PC-3 (cell line): ENCODE data around the gene PSTK. TPM values are rescaled to one million over a fixed set of nuclear protein-coding genes. Genes with fewer than 3 reads are reported as not detected.

Source experiments
- ATAC-seq: fragments of 200-7000 bp; cut with Tn5 transposase; 2 replicates; pipeline ENCODE4 v1.9.1; 2020; ENCODE audit warnings: mild to moderate bottlenecking, moderate library complexity
- BruUV-seq: library from RNA; stranded (reverse); fragments of 400-500 nt; replicated peaks from 2 replicates; lab custom pipeline; 2021; lab: Mats Ljungman, UMichigan
- CTCF ChIA-PET: fragments of 300-600 bp; sonication (Branson Sonifier 250); formaldehyde crosslinking; loops from one replicate; lab custom pipeline; 2022; ENCODE audit warnings: antibody characterized with exemption; lab: Charles Lee
- POLR2A ChIA-PET: fragments of 300-600 bp; sonication (Branson Sonifier 250); formaldehyde crosslinking; loops from one replicate; lab custom pipeline; 2022; ENCODE audit warnings: antibody characterized with exemption; ENCODE audit not compliant: unreplicated experiment; lab: Charles Lee
- DNase-seq: peaks from one replicate; pipeline ENCODE4 v3.0.0-alpha.2; 2015
- H2AFZ ChIP-seq: fragments of 300-600 bp; sonication (generic); 2 replicates; pipeline ENCODE4 v1.6.0; 2016; ENCODE audit warnings: antibody characterized with exemption, low read length
- H3F3A ChIP-seq: fragments of 300-600 bp; sonication (generic); one replicate; pipeline ENCODE4 v1.6.0; 2017; ENCODE audit warnings: antibody characterized with exemption, low read length, control low read depth, mild to moderate bottlenecking; ENCODE audit not compliant: unreplicated experiment
- H3K27ac ChIP-seq: fragments of 300-600 bp; sonication (generic); 2 replicates; pipeline ENCODE4 v1.5.1; 2016; ENCODE audit warnings: mild to moderate bottlenecking, low read length
- H3K27me3 ChIP-seq: fragments of 300-600 bp; sonication (generic); 2 replicates; pipeline ENCODE4 v1.6.1; 2016; ENCODE audit warnings: low read length, mixed read lengths
- H3K36me3 ChIP-seq: fragments of 300-600 bp; sonication (generic); 2 replicates; pipeline ENCODE4 v1.6.1; 2016; ENCODE audit warnings: low read depth, mixed run types, low read length, mixed read lengths
- H3K4me1 ChIP-seq: fragments of 300-600 bp; sonication (generic); 2 replicates; pipeline ENCODE4 v1.5.1; 2016; ENCODE audit warnings: low read length; ENCODE audit not compliant: insufficient read depth
- H3K4me2 ChIP-seq: fragments of 300-600 bp; sonication (generic); 2 replicates; pipeline ENCODE4 v1.6.0; 2016; ENCODE audit warnings: low read length
- H3K4me3 ChIP-seq: fragments of 300-600 bp; sonication (generic); 2 replicates; pipeline ENCODE4 v1.5.1; 2016; ENCODE audit warnings: mild to moderate bottlenecking, low read length, mixed read lengths
- H3K79me2 ChIP-seq: fragments of 300-600 bp; sonication (generic); 2 replicates; pipeline ENCODE4 v1.6.1; 2017; ENCODE audit warnings: low read length, mixed read lengths
- H3K9ac ChIP-seq: fragments of 300-600 bp; sonication (generic); 2 replicates; pipeline ENCODE4 v1.6.0; 2016; ENCODE audit warnings: mild to moderate bottlenecking, low read length
- H3K9me2 ChIP-seq: fragments of 300-600 bp; sonication (generic); replicated peaks from 2 replicates; pipeline ENCODE4 v1.6.1; 2016; ENCODE audit warnings: mixed run types, low read length, mixed read lengths
- H3K9me3 ChIP-seq: fragments of 300-600 bp; sonication (generic); 2 replicates; pipeline ENCODE4 v1.6.1; 2016; ENCODE audit warnings: low read length, mixed read lengths
- H4K20me1 ChIP-seq: fragments of 300-600 bp; sonication (generic); 2 replicates; pipeline ENCODE4 v1.6.1; 2016; ENCODE audit warnings: low read length, mixed read lengths
- EZH2 ChIP-seq: fragments of 300-600 bp; sonication (generic); IDR thresholded peaks from one replicate; pipeline ENCODE4 v1.6.1; 2017; ENCODE audit warnings: antibody characterized with exemption, mild to moderate bottlenecking, low read length; ENCODE audit not compliant: unreplicated experiment
- EZH2phosphoT487 ChIP-seq: fragments of 300-600 bp; sonication (generic); IDR thresholded peaks from 2 replicates; pipeline ENCODE4 v1.6.1; 2018; ENCODE audit warnings: mild to moderate bottlenecking, antibody characterized with exemption, low read length, borderline replicate concordance
- intact Hi-C: fragments of 100-400 bp; cut with micrococcal nuclease; formaldehyde crosslinking; loops from 2 replicates; pipeline ENCODE4 v1.9.0; 2023
- total RNA-seq: library from RNA; depleted of rRNA; stranded (reverse); fragments of >200 nt; gene quantifications from 2 replicates; pipeline ENCODE4 v1.2.3, GENCODE V29; 2014
- TF ChIP-seq, protein P1 (sequence below): fragments of 300-600 bp; sonication (generic); conservative IDR thresholded peaks from 2 replicates; pipeline ENCODE4 v1.5.1; 2017; ENCODE audit warnings: antibody characterized with exemption, low read depth, mild to moderate bottlenecking, low read length

The PSTK gene
- total RNA-seq, 1 experiment from 2014 or later = 2.6 TPM

DNA sequence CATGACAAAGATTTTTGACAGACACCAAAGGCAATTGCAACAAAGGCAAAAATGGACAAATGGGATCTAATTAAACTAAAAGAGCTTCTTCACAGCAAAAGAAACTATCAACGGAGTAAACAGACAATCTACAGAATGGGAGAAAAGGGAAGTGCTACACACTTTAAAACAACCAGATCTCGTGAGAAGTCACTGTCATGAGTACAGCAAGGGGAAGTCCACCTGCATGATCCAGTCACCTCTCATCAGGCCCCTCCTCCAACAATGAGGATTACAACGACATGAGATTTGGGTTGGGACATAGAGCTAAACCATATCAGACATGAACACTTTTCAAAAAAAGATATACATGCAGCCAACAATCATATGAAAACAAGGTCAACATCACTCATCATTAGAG is 11.5 kb upstream of the PSTK start:
- no peaks in the 10 kb centered on the region for H3K4me1 ChIP-seq
- BruUV-seq = no TSS peak
- no peak overlapping the region for H2AFZ ChIP-seq
- no peak overlapping the region for H3K27ac ChIP-seq
- no peaks in the 10 kb centered on the region for H3F3A ChIP-seq
- no peak overlapping the region for H3K9ac ChIP-seq
- TF ChIP-seq, protein P1, sequence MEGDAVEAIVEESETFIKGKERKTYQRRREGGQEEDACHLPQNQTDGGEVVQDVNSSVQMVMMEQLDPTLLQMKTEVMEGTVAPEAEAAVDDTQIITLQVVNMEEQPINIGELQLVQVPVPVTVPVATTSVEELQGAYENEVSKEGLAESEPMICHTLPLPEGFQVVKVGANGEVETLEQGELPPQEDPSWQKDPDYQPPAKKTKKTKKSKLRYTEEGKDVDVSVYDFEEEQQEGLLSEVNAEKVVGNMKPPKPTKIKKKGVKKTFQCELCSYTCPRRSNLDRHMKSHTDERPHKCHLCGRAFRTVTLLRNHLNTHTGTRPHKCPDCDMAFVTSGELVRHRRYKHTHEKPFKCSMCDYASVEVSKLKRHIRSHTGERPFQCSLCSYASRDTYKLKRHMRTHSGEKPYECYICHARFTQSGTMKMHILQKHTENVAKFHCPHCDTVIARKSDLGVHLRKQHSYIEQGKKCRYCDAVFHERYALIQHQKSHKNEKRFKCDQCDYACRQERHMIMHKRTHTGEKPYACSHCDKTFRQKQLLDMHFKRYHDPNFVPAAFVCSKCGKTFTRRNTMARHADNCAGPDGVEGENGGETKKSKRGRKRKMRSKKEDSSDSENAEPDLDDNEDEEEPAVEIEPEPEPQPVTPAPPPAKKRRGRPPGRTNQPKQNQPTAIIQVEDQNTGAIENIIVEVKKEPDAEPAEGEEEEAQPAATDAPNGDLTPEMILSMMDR = no peak
- H3K4me3 ChIP-seq = no peak overlapping the region
- no peaks in the 10 kb centered on the region for H4K20me1 ChIP-seq
- no peaks in the 10 kb centered on the region for H3K27me3 ChIP-seq
- intact Hi-C loops = no loop called here
- H3K36me3 ChIP-seq = no peaks in the 10 kb centered on the region
- no peak for DNase-seq
- H3K79me2 ChIP-seq = no peaks in the 10 kb centered on the region
- no peaks in the 10 kb centered on the region for H3K9me2 ChIP-seq
- ChIA-PET POLR2A (no interaction called here), CTCF (no interaction called here)
- no peaks in the 10 kb centered on the region for H3K9me3 ChIP-seq
- no peak overlapping the region for H3K4me2 ChIP-seq
- ATAC-seq = no peak

- ATAC-seq (no peak), DNase-seq (no peak)
- no peaks in the 10 kb centered on the region for H3K27me3 ChIP-seq
- H3K9me2 ChIP-seq = no peaks in the 10 kb centered on the region
- BruUV-seq = no TSS peak
- H3K9ac ChIP-seq = no peak overlapping the region
- no peaks in the 10 kb centered on the region for H3K9me3 ChIP-seq
- no peaks in the 10 kb centered on the region for H3K79me2 ChIP-seq
- H3K27ac ChIP-seq = no peak overlapping the region
- POLR2A ChIA-PET = no interaction called here
- CTCF ChIA-PET = no interaction called here
- H3K4me2 ChIP-seq = no peak overlapping the region
- H2AFZ ChIP-seq = no peak overlapping the region
- no peaks in the 10 kb centered on the region for H3F3A ChIP-seq
- H3K4me1 ChIP-seq = no peaks in the 10 kb centered on the region
- intact Hi-C loops = no loop called here
- TF ChIP-seq EZH2phosphoT487 = no peak
- TF ChIP-seq, protein P1 = no peak
- no peaks in the 10 kb centered on the region for H4K20me1 ChIP-seq
- no peak overlapping the region for H3K4me3 ChIP-seq
- H3K36me3 ChIP-seq = no peaks in the 10 kb centered on the region
Measured at GRCh38 chr10:122974023-122974422, 6.2 kb upstream of the PSTK start.

DNA sequence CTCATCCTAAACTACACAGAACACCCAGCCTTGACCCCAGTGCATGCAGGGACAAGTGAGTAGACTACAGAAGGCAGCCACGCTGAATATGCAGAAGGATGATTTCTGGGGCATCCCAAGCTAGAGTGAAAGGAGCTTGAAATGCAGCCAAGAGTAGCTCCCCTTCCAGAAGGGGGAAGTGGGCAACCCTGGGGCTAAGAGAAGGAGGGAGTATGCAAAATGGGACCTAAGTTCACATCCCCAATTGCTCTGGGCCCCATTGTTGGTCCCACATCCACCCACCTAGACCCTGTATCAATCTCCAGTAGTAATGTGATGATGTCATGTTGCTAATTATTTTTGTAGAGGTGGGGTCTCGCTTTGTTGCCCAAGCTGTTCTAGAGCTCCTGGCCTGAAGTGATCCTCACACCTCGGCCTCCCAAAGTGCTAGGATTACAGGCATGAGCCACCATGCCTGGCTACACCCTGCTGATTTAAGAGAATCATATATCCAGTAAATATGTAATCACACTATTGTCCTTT is 5.6 kb upstream of the PSTK start:
- Histone ChIP-seq H3K4me3 (no peak overlapping the region), H3K9me3 (no peaks in the 10 kb centered on the region), H3K36me3 (no peaks in the 10 kb centered on the region), H3K4me1 (no peaks in the 10 kb centered on the region), H3K27me3 (no peaks in the 10 kb centered on the region), H3K79me2 (no peaks in the 10 kb centered on the region), H3K4me2 (no peak overlapping the region), H3K27ac (no peak overlapping the region), H3K9me2 (no peaks in the 10 kb centered on the region), H2AFZ (no peak overlapping the region), H4K20me1 (no peaks in the 10 kb centered on the region), H3K9ac (no peak overlapping the region), H3F3A (no peaks in the 10 kb centered on the region)
- POLR2A ChIA-PET = no interaction called here
- CTCF ChIA-PET = no interaction called here
- ATAC-seq (no peak), DNase-seq (no peak)
- no TSS peak for BruUV-seq
- intact Hi-C loops = no loop called here
- no peak for TF ChIP-seq EZH2
- TF ChIP-seq, protein P1 = no peak
- TF ChIP-seq EZH2phosphoT487 = no peak
